Chondrocyte (in vitro differentiated cells): ENCODE data around the gene CYYR1. TPM values are rescaled to one million over a fixed set of nuclear protein-coding genes. Genes with fewer than 3 reads are reported as not detected.

Experiments used
- DNase-seq: peaks from one replicate; pipeline ENCODE4 v3.0.0; 2021; ENCODE audit warnings: mixed read lengths, low spot score
- H3K27ac Mint-ChIP-seq: one replicate; pipeline ENCODE4 v1.8.0; 2021; ENCODE audit warnings: mild to moderate bottlenecking, moderate library complexity, mixed read lengths; ENCODE audit not compliant: unreplicated experiment
- H3K27me3 Mint-ChIP-seq: 2 replicates; pipeline ENCODE4 v1.8.0; 2021; ENCODE audit warnings: low read depth, mixed read lengths
- H3K36me3 Mint-ChIP-seq: 2 replicates; pipeline ENCODE4 v1.8.0; 2021; ENCODE audit warnings: low read depth, mixed read lengths
- H3K4me1 Mint-ChIP-seq: 2 replicates; pipeline ENCODE4 v1.8.0; 2021; ENCODE audit warnings: low read depth, mild to moderate bottlenecking, mixed read lengths
- H3K4me3 Mint-ChIP-seq: one replicate; pipeline ENCODE4 v1.8.0; 2021; ENCODE audit warnings: mild to moderate bottlenecking, moderate library complexity, mixed read lengths; ENCODE audit not compliant: unreplicated experiment
- H3K9me3 Mint-ChIP-seq: 2 replicates; pipeline ENCODE4 v1.8.0; 2021; ENCODE audit warnings: low read depth, mixed read lengths
- CTCF ChIP-seq: fragments of 200-600 bp; sonication (generic); IDR thresholded peaks from 2 replicates; pipeline ENCODE4 v1.5.0; 2021; ENCODE audit warnings: antibody characterized with exemption, mild to moderate bottlenecking, moderate library complexity
- total RNA-seq: library from RNA; stranded (reverse); gene quantifications from 3 replicates; pipeline ENCODE4 v1.2.1, GENCODE V29; 2021

CYYR1 gene
- total RNA-seq, 1 donor from 2014 or later: 1.5 TPM

- H3K36me3 Mint-ChIP-seq: no peaks in the 10 kb centered on the region
- H3K4me3 Mint-ChIP-seq: no peak overlapping the region
- H3K27me3 Mint-ChIP-seq: no peaks in the 10 kb centered on the region
- no peak for DNase-seq
- H3K9me3 Mint-ChIP-seq: peaks cover 3% of the 10 kb centered on the region
- H3K4me1 Mint-ChIP-seq: no peaks in the 10 kb centered on the region
- TF ChIP-seq CTCF: no peak
- no peak overlapping the region for H3K27ac Mint-ChIP-seq
These were observed 7.5 kb downstream of the CYYR1 start for GRCh38 chr21:26565546-26565945.

- Mint-ChIP-seq H3K27me3 (no peaks in the 10 kb centered on the region), H3K4me3 (no peak overlapping the region), H3K36me3 (no peaks in the 10 kb centered on the region), H3K27ac (no peak overlapping the region), H3K9me3 (peaks cover 3% of the 10 kb centered on the region), H3K4me1 (no peaks in the 10 kb centered on the region)
- no peak for DNase-seq
- no peak for TF ChIP-seq CTCF
These were observed 8.0 kb downstream of the CYYR1 start for GRCh38 chr21:26565111-26565510.

- no peak for DNase-seq
- H3K27ac Mint-ChIP-seq: no peak overlapping the region
These were observed 9.1 kb downstream of the CYYR1 start for GRCh38 chr21:26563856-26564503.

GRCh38 chr21:26560612-26561011 lies 12.5 kb downstream of the CYYR1 start:
- Mint-ChIP-seq H3K4me3 (no peak overlapping the region), H3K27ac (no peak overlapping the region), H3K36me3 (no peaks in the 10 kb centered on the region), H3K27me3 (no peaks in the 10 kb centered on the region), H3K4me1 (no peaks in the 10 kb centered on the region), H3K9me3 (no peaks in the 10 kb centered on the region)
- DNase-seq: no peak
- no peak for TF ChIP-seq CTCF

More at GRCh38 chr21:26563856-26564503, 9.1 kb downstream of the CYYR1 start:
- Mint-ChIP-seq H3K27me3 (no peaks in the 10 kb centered on the region), H3K4me1 (no peaks in the 10 kb centered on the region), H3K36me3 (no peaks in the 10 kb centered on the region), H3K4me3 (no peak overlapping the region), H3K9me3 (peaks cover 1% of the 10 kb centered on the region)
- TF ChIP-seq CTCF: no peak

GRCh38 chr21:26559099-26559498 lies 14.0 kb downstream of the CYYR1 start:
- H3K9me3 Mint-ChIP-seq: no peaks in the 10 kb centered on the region
- H3K27ac Mint-ChIP-seq: no peak overlapping the region
- H3K36me3 Mint-ChIP-seq: no peaks in the 10 kb centered on the region
- no peaks in the 10 kb centered on the region for H3K4me1 Mint-ChIP-seq
- no peak overlapping the region for H3K4me3 Mint-ChIP-seq
- H3K27me3 Mint-ChIP-seq: no peaks in the 10 kb centered on the region
- no peak for TF ChIP-seq CTCF
- DNase-seq: no peak
